Adipocyte (in vitro differentiated cells): ENCODE data around the gene HAGH.

Experiments used
- DNase-seq: peaks from one replicate; pipeline ENCODE4 v3.0.0-alpha.2; 2015; ENCODE audit warnings: low read depth
- H3K27me3 ChIP-seq: replicated peaks from 2 replicates; pipeline ENCODE4 v1.7.0; 2013; ENCODE audit warnings: mild to moderate bottlenecking, low read length, moderate library complexity; ENCODE audit not compliant: control insufficient read depth, insufficient read depth
- H3K36me3 ChIP-seq: 2 replicates; pipeline ENCODE4 v1.7.0; 2013; ENCODE audit warnings: low read length, mild to moderate bottlenecking, moderate library complexity; ENCODE audit not compliant: control insufficient read depth, insufficient read depth, severe bottlenecking
- H3K4me1 ChIP-seq: 2 replicates; pipeline ENCODE4 v1.7.0; 2013; ENCODE audit warnings: mild to moderate bottlenecking, low read length, moderate library complexity; ENCODE audit not compliant: control insufficient read depth, insufficient read depth
- H3K4me3 ChIP-seq: 2 replicates; pipeline ENCODE4 v1.7.0; 2013; ENCODE audit warnings: mild to moderate bottlenecking, low read length, moderate library complexity
- H3K9ac ChIP-seq: 2 replicates; pipeline ENCODE4 v1.7.0; 2013; ENCODE audit warnings: mild to moderate bottlenecking, low read length, moderate library complexity
- H3K9me3 ChIP-seq: 2 replicates; pipeline ENCODE4 v1.7.0; 2013; ENCODE audit warnings: mild to moderate bottlenecking, low read length, moderate library complexity; ENCODE audit not compliant: control insufficient read depth

Gene HAGH

GRCh38 chr16:1775006-1775845 is 51.4 kb downstream of the HAGH start:
- DNase-seq, result no peak
- Histone ChIP-seq H3K36me3 (peaks cover 26% of the 10 kb centered on the region), H3K27me3 (no peaks in the 10 kb centered on the region), H3K4me1 (peaks cover 22% of the 10 kb centered on the region), H3K9ac (peak overlapping the region; percentile 94), H3K4me3 (no peak overlapping the region), H3K9me3 (no peaks in the 10 kb centered on the region)

- Histone ChIP-seq H3K4me1 (peaks cover 27% of the 10 kb centered on the region), H3K27me3 (no peaks in the 10 kb centered on the region), H3K36me3 (peaks cover 26% of the 10 kb centered on the region), H3K9ac (peak overlapping the region; percentile 94), H3K4me3 (peak overlapping the region; percentile 92), H3K9me3 (no peaks in the 10 kb centered on the region)
- DNase-seq, result no peak
Measured at GRCh38 chr16:1774448-1774780, 52.2 kb downstream of the HAGH start.

GRCh38 chr16:1773703-1774447 is 52.8 kb downstream of the HAGH start:
- Histone ChIP-seq H3K4me3 (peak overlapping the region; percentile 92), H3K27me3 (no peaks in the 10 kb centered on the region), H3K9me3 (no peaks in the 10 kb centered on the region), H3K4me1 (peaks cover 27% of the 10 kb centered on the region), H3K36me3 (peaks cover 26% of the 10 kb centered on the region), H3K9ac (peak overlapping the region; percentile 94)
- peak; percentile 51 for DNase-seq

- peak; percentile 93 for DNase-seq
- Histone ChIP-seq H3K9me3 (no peaks in the 10 kb centered on the region), H3K9ac (peak within 1 kb of the TSS; percentile 94), H3K36me3 (peaks cover 29% of the 10 kb centered on the region), H3K27me3 (no peaks in the 10 kb centered on the region), H3K4me1 (peaks cover 27% of the 10 kb centered on the region), H3K4me3 (peak within 1 kb of the TSS; percentile 92)
Measured at GRCh38 chr16:1772908-1773702, 53.5 kb downstream of the HAGH start, which contains the start of gene MRPS34. Gene MRPS34, minus strand, starts transcription at chr16:1773134. Its CDS starts 15 bp downstream, at chr16:1773119.

- Histone ChIP-seq H3K9ac (peak within 1 kb of the TSS; percentile 94), H3K27me3 (no peaks in the 10 kb centered on the region), H3K4me3 (peak within 1 kb of the TSS; percentile 92), H3K36me3 (peaks cover 31% of the 10 kb centered on the region), H3K9me3 (no peaks in the 10 kb centered on the region), H3K4me1 (peaks cover 27% of the 10 kb centered on the region)
- DNase-seq, result peak; percentile 39
Measured at GRCh38 chr16:1772362-1772907, 54.2 kb downstream of the HAGH start, which contains the start of gene EME2. Gene EME2, plus strand, starts transcription at chr16:1772810. Its CDS starts 418 bp downstream, at chr16:1773228.

- H3K9me3 ChIP-seq, result no peaks in the 10 kb centered on the region
- H3K4me3 ChIP-seq, result peak overlapping the region; percentile 92
- H3K36me3 ChIP-seq, result peaks cover 32% of the 10 kb centered on the region
- no peaks in the 10 kb centered on the region for H3K27me3 ChIP-seq
- peak overlapping the region; percentile 94 for H3K9ac ChIP-seq
- no peak for DNase-seq
- peaks cover 27% of the 10 kb centered on the region for H3K4me1 ChIP-seq
Measured at GRCh38 chr16:1771864-1772361, 54.7 kb downstream of the HAGH start.

GRCh38 chr16:1771188-1771863 is 55.3 kb downstream of the HAGH start, which contains the start of gene NME3:
Gene NME3, minus strand, starts transcription at chr16:1771543. Its CDS starts 9 bp downstream, at chr16:1771534.
- Histone ChIP-seq H3K27me3 (no peaks in the 10 kb centered on the region), H3K4me3 (peak within 1 kb of the TSS; percentile 92), H3K4me1 (peaks cover 27% of the 10 kb centered on the region), H3K9me3 (no peaks in the 10 kb centered on the region), H3K36me3 (peaks cover 30% of the 10 kb centered on the region), H3K9ac (peak within 1 kb of the TSS; percentile 94)
- peak; percentile 84 for DNase-seq

- Histone ChIP-seq H3K27me3 (no peaks in the 10 kb centered on the region), H3K4me3 (peak overlapping the region; percentile 92), H3K9ac (peak overlapping the region; percentile 83), H3K36me3 (peaks cover 34% of the 10 kb centered on the region), H3K9me3 (no peaks in the 10 kb centered on the region), H3K4me1 (peaks cover 27% of the 10 kb centered on the region)
- DNase-seq, result no peak
Measured at GRCh38 chr16:1770328-1771187, 56.1 kb downstream of the HAGH start.

GRCh38 chr16:1769402-1770300 is 57.0 kb downstream of the HAGH start:
- Histone ChIP-seq H3K27me3 (no peaks in the 10 kb centered on the region), H3K9ac (peak overlapping the region; percentile 24), H3K4me3 (peak overlapping the region; percentile 92), H3K36me3 (peaks cover 37% of the 10 kb centered on the region), H3K4me1 (peaks cover 25% of the 10 kb centered on the region), H3K9me3 (no peaks in the 10 kb centered on the region)
- DNase-seq, result no peak
